T-helper 1 cell treated with Interleukin-12 subunit alpha and Interleukin-12 subunit beta and Interleukin-4 antibody, amounts not matched to agents 30 μg/mL and 1 μg/mL, for 36 hours (primary cell): ENCODE data around the gene ADPRS.

Experiments used
- H3K27ac Mint-ChIP-seq: one replicate; pipeline ENCODE4 v1.8.0; 2021; ENCODE audit warnings: mild to moderate bottlenecking, mixed read lengths
- H3K27me3 Mint-ChIP-seq: one replicate; pipeline ENCODE4 v1.8.0; 2021; ENCODE audit warnings: low read depth, mixed read lengths
- H3K36me3 Mint-ChIP-seq: one replicate; pipeline ENCODE4 v1.8.0; 2021; ENCODE audit warnings: low read depth, mixed read lengths
- H3K4me1 Mint-ChIP-seq: one replicate; pipeline ENCODE4 v1.8.0; 2021; ENCODE audit warnings: low read depth, mixed read lengths
- H3K4me3 Mint-ChIP-seq: one replicate; pipeline ENCODE4 v1.8.0; 2021; ENCODE audit warnings: mild to moderate bottlenecking, moderate library complexity, mixed read lengths
- H3K9me3 Mint-ChIP-seq: one replicate; pipeline ENCODE4 v1.8.0; 2021; ENCODE audit warnings: mixed read lengths

ADPRS gene

DNA sequence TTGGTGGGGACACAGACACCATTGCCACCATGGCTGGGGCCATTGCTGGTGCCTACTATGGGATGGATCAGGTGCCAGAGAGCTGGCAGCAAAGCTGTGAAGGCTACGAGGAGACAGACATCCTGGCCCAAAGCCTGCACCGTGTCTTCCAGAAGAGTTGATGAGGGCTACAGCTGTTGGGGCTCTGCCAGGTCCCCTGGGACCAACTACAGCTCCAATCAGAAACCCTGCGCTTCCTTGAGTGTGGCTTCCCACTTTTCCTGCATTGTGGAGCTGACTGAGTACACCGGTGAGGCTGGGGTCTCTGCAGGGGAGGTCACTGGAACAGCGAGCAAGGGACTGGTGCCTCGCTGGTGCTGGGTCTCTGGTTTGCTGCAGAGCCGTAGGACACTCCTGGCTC is 4.5 kb downstream of the ADPRS start:
- no peak overlapping the region for H3K4me3 Mint-ChIP-seq
- no peaks in the 10 kb centered on the region for H3K27me3 Mint-ChIP-seq
- peaks cover 20% of the 10 kb centered on the region for H3K36me3 Mint-ChIP-seq
- H3K9me3 Mint-ChIP-seq = no peaks in the 10 kb centered on the region
- H3K27ac Mint-ChIP-seq = no peak overlapping the region
- H3K4me1 Mint-ChIP-seq = peaks cover 14% of the 10 kb centered on the region

GRCh38 chr1:36093929-36094328 is 5.2 kb downstream of the ADPRS start:
- peaks cover 13% of the 10 kb centered on the region for H3K4me1 Mint-ChIP-seq
- H3K4me3 Mint-ChIP-seq = no peak overlapping the region
- peaks cover 20% of the 10 kb centered on the region for H3K36me3 Mint-ChIP-seq
- H3K27ac Mint-ChIP-seq = no peak overlapping the region
- H3K9me3 Mint-ChIP-seq = no peaks in the 10 kb centered on the region
- H3K27me3 Mint-ChIP-seq = no peaks in the 10 kb centered on the region

GRCh38 chr1:36094621-36095061 is 5.9 kb downstream of the ADPRS start:
- Mint-ChIP-seq H3K4me3 (no peak overlapping the region), H3K4me1 (peaks cover 9% of the 10 kb centered on the region), H3K36me3 (peaks cover 18% of the 10 kb centered on the region), H3K27me3 (no peaks in the 10 kb centered on the region), H3K9me3 (no peaks in the 10 kb centered on the region), H3K27ac (no peak overlapping the region)

DNA sequence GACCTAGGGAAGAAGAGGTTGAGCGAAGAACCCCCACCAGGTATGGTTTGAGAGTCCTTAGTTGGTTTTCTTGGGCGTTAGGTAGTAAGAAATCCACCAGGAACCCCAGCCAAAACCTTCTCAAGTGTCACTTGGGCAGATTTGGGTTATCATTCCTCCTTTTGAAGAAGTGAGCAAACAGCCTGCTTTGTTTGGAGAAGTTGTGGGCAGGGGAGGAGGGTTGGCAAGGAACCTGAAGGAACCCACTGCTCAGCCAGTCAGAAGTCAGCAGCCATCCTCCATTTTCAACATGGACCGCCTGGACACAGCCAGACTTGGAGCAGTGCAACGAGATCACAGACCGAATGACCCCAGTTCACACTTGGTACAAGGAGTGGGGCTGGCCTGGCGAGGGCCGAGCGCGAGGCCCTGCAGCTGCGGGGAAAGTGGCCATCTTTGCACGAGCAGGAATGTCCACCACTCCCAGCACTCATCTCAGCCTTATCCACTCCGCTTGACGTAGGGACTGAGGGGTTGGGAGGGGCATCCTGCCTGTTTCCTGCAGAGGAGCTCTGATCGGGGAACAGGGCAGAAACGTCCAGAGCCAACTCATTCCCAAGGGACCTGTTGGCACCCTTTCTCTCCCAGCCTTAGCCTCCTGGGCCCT is 7.2 kb downstream of the ADPRS start:
- H3K27me3 Mint-ChIP-seq = no peaks in the 10 kb centered on the region
- H3K9me3 Mint-ChIP-seq = no peaks in the 10 kb centered on the region
- no peak overlapping the region for H3K27ac Mint-ChIP-seq
- no peak overlapping the region for H3K4me3 Mint-ChIP-seq
- peaks cover 4% of the 10 kb centered on the region for H3K4me1 Mint-ChIP-seq
- peaks cover 17% of the 10 kb centered on the region for H3K36me3 Mint-ChIP-seq

DNA sequence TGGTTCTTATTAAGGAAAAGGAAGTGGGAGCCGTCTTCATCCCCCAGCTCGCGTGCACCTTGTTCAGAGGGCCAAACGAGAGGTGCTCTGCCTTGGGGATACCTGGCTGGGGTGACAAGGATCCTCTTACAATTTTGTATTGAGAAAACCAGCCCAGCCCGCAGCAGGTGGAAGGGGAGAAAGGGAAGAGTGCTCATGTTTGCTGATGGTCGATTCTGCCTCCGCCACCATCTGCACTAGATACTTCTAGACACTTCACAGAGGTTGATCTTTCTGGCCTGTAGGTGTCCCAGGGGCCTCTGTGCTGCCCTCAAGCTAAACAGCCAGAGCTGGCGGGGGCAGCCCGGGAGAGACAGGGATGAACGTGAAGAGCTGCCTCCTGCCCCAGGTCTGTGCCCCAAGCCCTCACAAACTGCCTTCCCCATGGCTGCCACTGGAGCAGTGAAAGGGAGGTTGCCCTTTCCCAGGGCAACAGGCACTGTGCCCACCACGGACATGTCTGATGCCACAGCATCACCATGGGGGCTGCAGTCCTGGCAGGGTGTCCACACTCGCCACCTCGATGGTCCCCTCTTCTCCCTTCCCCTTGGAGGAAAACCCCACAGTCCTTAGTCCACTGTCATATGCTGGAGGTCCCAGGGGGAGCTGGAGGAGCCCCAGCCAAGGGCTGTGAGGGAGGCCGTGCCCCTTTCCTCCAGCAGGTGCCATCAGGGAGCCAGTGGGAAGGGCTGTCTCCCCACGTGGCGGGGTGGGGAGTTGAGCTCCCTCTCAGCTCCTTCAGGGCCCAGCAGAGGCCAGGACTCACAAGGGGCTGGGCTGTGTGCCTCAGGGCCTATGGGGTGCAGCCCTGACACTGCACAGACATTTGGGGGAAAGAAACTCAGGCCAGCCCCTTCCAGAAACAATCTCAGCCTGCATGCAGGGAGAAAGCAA is 8.1 kb downstream of the ADPRS start:
- Mint-ChIP-seq H3K27ac (no peak overlapping the region), H3K4me1 (peaks cover 2% of the 10 kb centered on the region), H3K36me3 (peaks cover 13% of the 10 kb centered on the region), H3K9me3 (no peaks in the 10 kb centered on the region), H3K27me3 (no peaks in the 10 kb centered on the region), H3K4me3 (no peak overlapping the region)

GRCh38 chr1:36097693-36098585 is 9.2 kb downstream of the ADPRS start:
- no peak overlapping the region for H3K27ac Mint-ChIP-seq
- no peaks in the 10 kb centered on the region for H3K9me3 Mint-ChIP-seq
- peaks cover 2% of the 10 kb centered on the region for H3K4me1 Mint-ChIP-seq
- H3K27me3 Mint-ChIP-seq = no peaks in the 10 kb centered on the region
- peaks cover 6% of the 10 kb centered on the region for H3K36me3 Mint-ChIP-seq
- no peak overlapping the region for H3K4me3 Mint-ChIP-seq

GRCh38 chr1:36098650-36099365 is 10.1 kb downstream of the ADPRS start:
- Mint-ChIP-seq H3K36me3 (no peaks in the 10 kb centered on the region), H3K4me3 (no peak overlapping the region), H3K4me1 (peaks cover 2% of the 10 kb centered on the region), H3K27me3 (no peaks in the 10 kb centered on the region), H3K9me3 (no peaks in the 10 kb centered on the region), H3K27ac (no peak overlapping the region)

DNA sequence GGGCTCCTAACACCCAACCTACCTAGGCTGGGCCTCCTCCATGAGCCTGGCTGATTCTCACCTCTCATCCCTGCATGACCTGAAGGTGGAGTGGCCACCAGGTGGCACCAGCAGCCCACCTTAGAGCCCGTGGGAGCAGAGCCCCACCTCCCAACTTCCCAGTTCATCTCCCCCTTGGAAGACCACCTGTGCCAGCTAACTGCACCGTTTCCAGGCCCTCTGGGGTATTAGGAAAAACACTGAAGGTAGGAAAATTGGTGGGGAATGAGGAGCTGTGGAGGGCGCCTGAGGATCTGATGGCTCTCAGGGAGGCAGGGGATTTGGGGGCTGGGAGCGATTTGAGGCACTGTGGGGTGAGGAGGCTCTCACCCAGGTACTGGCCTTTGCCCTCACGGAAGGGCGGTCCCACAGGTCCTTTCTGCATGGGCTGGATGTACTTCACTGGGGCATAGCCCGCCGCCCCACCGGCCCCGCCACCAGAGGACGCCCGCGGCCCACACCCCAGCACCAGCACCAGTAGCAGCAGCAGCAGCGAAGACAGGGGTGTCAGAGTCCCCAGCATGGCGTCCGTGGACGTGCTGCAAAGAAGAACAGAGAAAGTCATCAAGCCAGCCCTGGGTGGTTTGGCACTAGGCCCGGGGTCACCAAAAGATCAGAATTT is 11.1 kb downstream of the ADPRS start:
- Mint-ChIP-seq H3K27me3 (no peaks in the 10 kb centered on the region), H3K4me3 (no peak overlapping the region), H3K36me3 (no peaks in the 10 kb centered on the region), H3K27ac (no peak overlapping the region), H3K9me3 (no peaks in the 10 kb centered on the region), H3K4me1 (peaks cover 2% of the 10 kb centered on the region)

GRCh38 chr1:36100376-36100775 is 11.7 kb downstream of the ADPRS start:
- no peak overlapping the region for H3K4me3 Mint-ChIP-seq
- H3K27me3 Mint-ChIP-seq = no peaks in the 10 kb centered on the region
- no peak overlapping the region for H3K27ac Mint-ChIP-seq
- no peaks in the 10 kb centered on the region for H3K9me3 Mint-ChIP-seq
- no peaks in the 10 kb centered on the region for H3K36me3 Mint-ChIP-seq
- H3K4me1 Mint-ChIP-seq = peaks cover 2% of the 10 kb centered on the region

- Mint-ChIP-seq H3K36me3 (no peaks in the 10 kb centered on the region), H3K9me3 (no peaks in the 10 kb centered on the region), H3K4me1 (peaks cover 2% of the 10 kb centered on the region), H3K4me3 (no peak overlapping the region), H3K27me3 (no peaks in the 10 kb centered on the region), H3K27ac (no peak overlapping the region)
Observed at GRCh38 chr1:36101546-36101945, 12.9 kb downstream of the ADPRS start.

GRCh38 chr1:36106269-36106668 is 17.6 kb downstream of the ADPRS start:
- Mint-ChIP-seq H3K4me3 (no peak overlapping the region), H3K27ac (no peak overlapping the region), H3K9me3 (no peaks in the 10 kb centered on the region)

GRCh38 chr1:36107394-36107793 is 18.7 kb downstream of the ADPRS start:
- Mint-ChIP-seq H3K4me1 (peaks cover 13% of the 10 kb centered on the region), H3K27me3 (no peaks in the 10 kb centered on the region), H3K4me3 (no peak overlapping the region), H3K9me3 (no peaks in the 10 kb centered on the region), H3K36me3 (no peaks in the 10 kb centered on the region), H3K27ac (no peak overlapping the region)

More at GRCh38 chr1:36106269-36106668, 17.6 kb downstream of the ADPRS start:
- Mint-ChIP-seq H3K27me3 (no peaks in the 10 kb centered on the region), H3K4me1 (peaks cover 11% of the 10 kb centered on the region), H3K36me3 (no peaks in the 10 kb centered on the region)

- no peaks in the 10 kb centered on the region for H3K9me3 Mint-ChIP-seq
Observed at GRCh38 chr1:36108314-36108713, 19.6 kb downstream of the ADPRS start.

More at GRCh38 chr1:36108314-36108713, 19.6 kb downstream of the ADPRS start:
- no peak overlapping the region for H3K4me3 Mint-ChIP-seq
- H3K4me1 Mint-ChIP-seq = peaks cover 13% of the 10 kb centered on the region
- H3K36me3 Mint-ChIP-seq = no peaks in the 10 kb centered on the region
- no peak overlapping the region for H3K27ac Mint-ChIP-seq
- H3K27me3 Mint-ChIP-seq = no peaks in the 10 kb centered on the region
